ENCODE results near the gene FRMD4A.

DNA sequence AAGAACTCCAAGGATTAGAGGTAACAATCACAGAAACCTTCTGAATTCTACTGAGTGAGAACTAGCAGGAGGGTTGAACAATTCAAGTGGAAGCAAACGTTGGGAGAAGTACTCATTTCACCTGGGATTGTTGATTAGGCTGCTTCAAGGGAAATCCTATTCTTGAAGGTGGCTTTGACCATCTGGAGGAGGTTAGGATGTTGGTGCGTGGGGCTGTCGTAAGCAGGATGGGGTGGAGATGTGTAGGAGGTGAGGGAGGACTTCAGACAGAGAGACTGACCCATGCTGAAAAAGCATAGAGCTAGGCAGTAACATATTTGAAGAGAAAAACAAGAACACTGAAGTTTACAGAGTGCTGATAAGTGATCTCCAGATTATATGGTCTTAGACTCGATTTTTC lies 147.9 kb downstream of the FRMD4A start:
- TF ChIP-seq, protein P1, sequence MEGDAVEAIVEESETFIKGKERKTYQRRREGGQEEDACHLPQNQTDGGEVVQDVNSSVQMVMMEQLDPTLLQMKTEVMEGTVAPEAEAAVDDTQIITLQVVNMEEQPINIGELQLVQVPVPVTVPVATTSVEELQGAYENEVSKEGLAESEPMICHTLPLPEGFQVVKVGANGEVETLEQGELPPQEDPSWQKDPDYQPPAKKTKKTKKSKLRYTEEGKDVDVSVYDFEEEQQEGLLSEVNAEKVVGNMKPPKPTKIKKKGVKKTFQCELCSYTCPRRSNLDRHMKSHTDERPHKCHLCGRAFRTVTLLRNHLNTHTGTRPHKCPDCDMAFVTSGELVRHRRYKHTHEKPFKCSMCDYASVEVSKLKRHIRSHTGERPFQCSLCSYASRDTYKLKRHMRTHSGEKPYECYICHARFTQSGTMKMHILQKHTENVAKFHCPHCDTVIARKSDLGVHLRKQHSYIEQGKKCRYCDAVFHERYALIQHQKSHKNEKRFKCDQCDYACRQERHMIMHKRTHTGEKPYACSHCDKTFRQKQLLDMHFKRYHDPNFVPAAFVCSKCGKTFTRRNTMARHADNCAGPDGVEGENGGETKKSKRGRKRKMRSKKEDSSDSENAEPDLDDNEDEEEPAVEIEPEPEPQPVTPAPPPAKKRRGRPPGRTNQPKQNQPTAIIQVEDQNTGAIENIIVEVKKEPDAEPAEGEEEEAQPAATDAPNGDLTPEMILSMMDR (IDR thresholded peaks at IDR 0.05; ENCODE audit: low read depth, low read length, poor library complexity, severe bottlenecking), result no peak
- TF ChIP-seq EZH2phosphoT487 (IDR thresholded peaks at IDR 0.05; ENCODE audit: borderline replicate concordance, low read length), result no peak
